ENCODE data around the gene ADPRM. TPM values are rescaled to one million over a fixed set of nuclear protein-coding genes. Genes with fewer than 3 reads are reported as not detected.

Gene ADPRM
- polyA plus RNA-seq, 3 donors: 17.1 to 20.9 (median 18.1) TPM

Other genes starting within 250 kb of the ADPRM start
- gene MYH4, start 228.0 kb upstream of the ADPRM start, polyA plus RNA-seq (ENCODE audit: insufficient read length in 3 of 3): under 1 TPM; 0.06 to 0.14 (median 0.07) TPM
- under 1 TPM in 1 of 3 donors, not detected in 2; 0.03 TPM for gene MYH1, start 179.1 kb upstream of the ADPRM start, polyA plus RNA-seq (ENCODE audit: insufficient read length in 3 of 3)
- under 1 TPM in 1 of 3 donors, not detected in 2; 0.03 TPM for gene MYH2, start 147.9 kb upstream of the ADPRM start, polyA plus RNA-seq (ENCODE audit: insufficient read length in 3 of 3)
- 1 to 10 TPM; 1.6 to 3.0 (median 2.9) TPM for gene MYH3, start 40.3 kb upstream of the ADPRM start, polyA plus RNA-seq (ENCODE audit: insufficient read length in 3 of 3)
- gene SCO1, start 61 bp upstream of the ADPRM start, polyA plus RNA-seq (ENCODE audit: insufficient read length in 3 of 3): 10 to 100 TPM; 37.8 to 40.9 (median 40.0) TPM
- 10 to 100 TPM in 1 of 3 donors, 1 to 10 TPM in 2; 8.5 to 10.0 (median 8.5) TPM for gene TMEM220, start 32.4 kb downstream of the ADPRM start, polyA plus RNA-seq (ENCODE audit: insufficient read length in 3 of 3)
- 1 to 10 TPM in 1 of 3 donors, under 1 TPM in 2; 0.72 to 2.6 (median 0.97) TPM for gene TMEM238L, start 106.5 kb downstream of the ADPRM start, polyA plus RNA-seq (ENCODE audit: insufficient read length in 3 of 3)
- not detected for gene PIRT, start 140.5 kb downstream of the ADPRM start, polyA plus RNA-seq (ENCODE audit: insufficient read length in 3 of 3)

All from right renal cortex interstitium (tissue), 3 donors.